22Rv1 (cell line): ENCODE results near the gene ZBTB45.

Experiments
- CTCF ChIP-seq: fragments of 450-650 bp; IDR thresholded peaks from 2 replicates; pipeline ENCODE4 v1.5.1; 2017; ENCODE audit warnings: mild to moderate bottlenecking
- ZFX ChIP-seq: fragments of 450-650 bp; IDR thresholded peaks from 2 replicates; pipeline ENCODE4 v1.6.1; 2017; ENCODE audit warnings: antibody characterized with exemption, borderline replicate concordance

DNA sequence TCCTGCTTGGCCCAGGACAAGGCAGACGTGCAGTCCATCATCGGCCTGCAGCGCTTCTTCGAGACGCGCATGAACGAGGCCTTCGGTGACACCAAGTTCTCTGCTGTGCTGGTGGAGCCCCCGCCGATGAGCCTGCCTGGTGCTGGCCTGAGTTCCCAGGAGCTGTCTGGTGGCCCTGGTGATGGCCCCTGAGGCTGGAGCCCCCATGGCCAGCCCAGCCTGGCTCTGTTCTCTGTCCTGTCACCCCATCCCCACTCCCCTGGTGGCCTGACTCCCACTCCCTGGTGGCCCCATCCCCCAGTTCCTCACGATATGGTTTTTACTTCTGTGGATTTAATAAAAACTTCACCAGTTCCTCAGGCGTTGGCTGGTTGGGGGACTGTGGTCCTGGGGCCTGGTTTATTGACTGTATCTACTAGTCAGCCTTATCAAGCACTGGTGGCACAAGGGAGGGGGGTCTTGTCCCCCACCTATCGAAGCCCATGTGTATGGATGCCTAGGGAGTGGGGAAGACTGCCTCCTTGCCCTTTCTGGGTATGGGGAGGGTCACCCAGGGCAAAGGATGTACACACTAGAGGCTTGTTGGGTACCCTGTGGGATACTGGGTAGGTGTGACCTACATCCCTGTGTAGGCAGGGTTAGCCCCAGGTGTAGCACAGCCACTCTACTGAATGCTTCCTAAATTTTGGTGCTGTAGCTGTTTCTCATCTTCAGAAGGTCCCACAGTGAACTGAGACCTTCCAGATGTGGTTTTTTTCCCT, 30.9 kb upstream of the ZBTB45 start:
- no peak for TF ChIP-seq CTCF
- no peak for TF ChIP-seq ZFX
